Smooth muscle cell of the brain vasculature (primary cell): ENCODE results near the gene FOXJ1.

ENCODE experiments used
- DNase-seq: peaks from one replicate; pipeline ENCODE4 v3.0.0-alpha.2; 2012; ENCODE audit warnings: low read depth, low spot score

FOXJ1 gene

DNA sequence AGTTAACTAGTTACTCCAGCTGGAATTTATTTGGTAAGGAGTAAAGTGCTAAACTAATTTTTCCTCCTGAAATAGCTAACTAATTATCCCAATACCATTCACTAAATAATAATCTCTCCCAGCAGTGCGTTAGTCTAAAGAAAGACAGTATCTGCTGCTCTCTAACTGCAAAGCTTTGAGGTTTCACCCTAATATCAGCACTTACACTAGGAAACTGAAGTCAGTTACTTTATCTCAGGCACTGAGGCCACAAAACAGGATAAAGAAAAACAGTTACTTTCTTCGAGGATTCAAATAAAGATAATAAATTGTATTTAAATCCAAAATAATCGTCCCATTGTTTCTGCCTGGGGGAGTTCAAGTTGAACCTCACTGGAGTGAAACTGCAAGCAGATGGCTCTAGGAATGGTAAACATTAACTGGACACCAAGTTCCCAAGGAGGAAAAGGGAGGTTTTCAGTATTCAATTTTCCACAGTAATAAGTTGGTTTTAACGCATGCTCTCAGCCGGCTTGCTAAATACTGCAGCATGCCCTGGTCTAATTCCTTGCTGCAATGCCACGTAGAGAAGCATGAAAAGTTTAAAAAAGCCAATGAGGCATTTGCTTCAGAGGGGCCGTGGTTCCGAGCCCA, 20.0 kb upstream of the FOXJ1 start:
- no peak for DNase-seq

DNA sequence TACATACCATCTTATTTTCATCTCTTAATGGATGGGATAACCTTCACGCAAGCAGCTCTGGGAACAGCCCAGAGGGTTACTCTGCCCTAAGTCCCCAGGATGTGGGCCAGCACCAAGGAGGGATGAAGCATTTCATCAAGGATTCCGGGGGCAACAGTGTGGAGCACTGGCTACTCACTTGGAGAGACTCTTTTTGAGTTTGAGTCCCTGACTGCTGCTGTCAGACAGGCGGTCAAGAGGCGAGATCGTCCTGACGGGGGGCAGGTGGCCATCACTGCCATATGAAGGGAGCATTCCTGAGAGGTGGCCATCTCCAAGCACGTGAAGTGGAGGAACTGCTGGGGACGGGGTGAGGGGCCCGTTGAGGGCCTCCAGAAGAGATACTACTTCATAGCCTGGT, 18.1 kb upstream of the FOXJ1 start:
- DNase-seq, result no peak

DNA sequence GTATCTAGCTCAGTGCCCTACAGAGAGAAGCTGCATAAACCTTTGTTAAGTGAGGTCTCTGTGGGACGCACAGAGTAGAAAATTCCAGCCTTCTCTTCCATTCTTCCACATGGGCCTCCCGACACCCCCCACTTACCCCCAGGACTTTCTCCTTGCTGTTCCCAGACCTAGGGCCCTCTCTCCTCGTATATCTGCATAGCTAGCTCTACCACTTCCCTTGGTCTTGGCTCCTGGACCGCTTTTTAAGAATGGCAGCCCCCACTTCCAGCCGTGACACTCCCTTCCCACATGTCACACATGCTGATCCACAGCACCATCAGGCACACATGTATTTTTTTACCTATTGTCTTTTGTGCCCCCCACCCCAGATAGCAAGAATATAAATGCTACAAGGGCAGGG, 16.7 kb upstream of the FOXJ1 start:
- DNase-seq, result no peak

DNA sequence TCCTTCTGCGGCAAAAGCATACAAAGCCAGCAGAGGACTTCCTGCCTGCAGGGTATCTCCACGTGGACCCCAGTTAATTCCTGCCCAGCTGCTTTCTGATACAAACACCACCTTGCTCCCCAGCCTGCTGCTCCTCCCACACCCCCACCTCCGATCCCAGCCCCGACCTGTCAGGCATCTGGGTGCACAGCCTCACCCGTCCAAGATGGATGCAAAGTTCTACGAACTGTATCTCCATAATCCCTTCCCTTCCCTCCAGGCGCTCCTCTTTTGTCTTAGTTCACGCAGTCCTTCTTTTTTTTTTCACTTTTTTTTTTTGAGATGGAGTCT, 15.6 kb upstream of the FOXJ1 start:
- no peak for DNase-seq

DNA sequence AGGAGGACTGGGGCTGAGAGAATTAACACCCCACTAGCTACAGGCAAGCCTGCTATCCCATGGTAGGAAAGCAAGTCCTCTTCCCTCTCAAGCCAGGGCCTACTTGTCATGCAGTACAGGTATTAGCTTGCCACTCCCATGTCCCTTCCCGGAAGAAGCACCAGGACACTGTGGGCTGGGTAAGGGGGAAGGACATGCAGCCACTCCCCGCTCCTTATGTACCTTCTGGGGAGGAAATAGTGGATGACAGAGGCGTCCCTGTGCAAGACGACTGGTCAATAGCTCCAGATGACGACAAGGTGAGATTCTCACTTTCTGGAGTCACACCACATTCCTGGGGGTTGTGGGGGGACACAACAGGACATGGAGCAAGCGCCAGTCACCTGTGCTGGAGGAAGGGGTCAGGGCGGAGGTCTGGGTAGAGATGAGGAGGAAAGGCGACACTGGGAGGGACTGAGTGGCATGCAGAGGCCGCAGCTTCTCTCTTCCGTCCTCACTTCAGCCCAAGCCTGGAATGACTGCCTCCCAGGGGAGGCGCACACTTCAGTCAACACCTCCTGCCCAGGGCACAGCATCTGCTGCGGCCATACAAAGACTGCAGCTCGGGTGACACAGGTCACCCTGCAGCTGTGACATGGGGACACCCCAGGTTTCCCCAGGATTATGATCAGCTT, 15.1 kb upstream of the FOXJ1 start:
- DNase-seq, result no peak

DNA sequence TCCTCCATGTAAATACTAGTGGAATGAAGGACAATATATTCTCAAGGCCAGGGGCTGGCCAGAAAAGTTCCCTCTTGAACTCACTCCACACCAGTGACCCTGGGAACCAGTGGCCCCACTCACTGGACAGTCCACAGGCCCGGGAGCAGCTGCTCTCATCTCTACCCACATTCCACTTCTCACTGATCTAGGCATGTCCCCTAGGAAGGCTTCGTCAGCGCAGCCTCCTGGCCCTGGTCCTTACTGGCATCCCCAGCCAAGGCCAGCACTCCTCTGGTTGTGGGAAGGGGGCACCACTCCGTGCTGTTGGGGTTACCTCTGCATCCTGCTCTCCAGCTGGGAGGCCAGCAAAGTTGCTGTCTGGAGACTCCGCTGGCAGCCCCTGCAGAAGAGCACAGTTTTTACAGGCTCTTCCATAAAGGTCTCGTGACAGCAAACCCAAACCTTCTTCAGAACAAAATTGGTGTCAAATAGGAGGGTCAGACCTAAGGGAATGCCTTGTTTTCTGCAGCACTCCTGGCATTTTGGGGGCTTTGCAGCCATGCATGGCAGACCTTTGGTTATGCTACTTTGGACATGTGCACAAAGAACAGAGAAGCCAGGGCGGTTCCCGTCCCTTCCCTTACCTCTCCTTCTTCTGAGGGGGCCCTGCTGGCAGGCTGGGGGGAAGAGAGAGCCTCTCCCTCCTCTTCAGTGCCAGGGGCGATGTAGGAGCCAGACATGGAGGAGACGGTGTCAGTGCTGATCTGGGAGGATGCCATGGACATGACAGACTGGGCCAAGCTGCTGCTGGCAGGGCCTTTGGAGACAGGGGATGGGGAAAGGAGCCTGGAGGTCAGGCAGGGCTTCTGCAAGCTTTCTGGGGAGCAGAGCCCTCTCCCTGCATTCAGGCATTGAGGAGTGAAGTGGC, 14.1 kb upstream of the FOXJ1 start:
- DNase-seq, result no peak

DNA sequence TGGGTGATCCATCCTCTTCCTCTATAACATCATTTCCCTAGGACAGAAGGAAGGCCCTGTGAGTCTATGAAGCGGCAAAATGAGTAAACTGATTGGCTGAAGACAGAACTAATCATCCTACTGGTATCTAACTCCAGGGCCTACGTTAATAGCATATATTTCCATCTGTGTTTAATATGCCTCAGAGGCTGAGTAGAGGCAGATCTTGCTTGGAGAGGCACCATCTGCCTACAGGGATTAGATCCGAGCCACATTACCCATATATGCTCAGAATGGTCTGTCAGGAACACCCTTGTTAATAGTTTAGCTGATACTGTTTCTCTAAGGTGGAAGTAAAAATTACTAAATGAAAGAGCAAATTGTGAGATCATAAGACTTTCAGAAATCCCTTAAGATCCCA, 13.2 kb upstream of the FOXJ1 start:
- no peak for DNase-seq

DNA sequence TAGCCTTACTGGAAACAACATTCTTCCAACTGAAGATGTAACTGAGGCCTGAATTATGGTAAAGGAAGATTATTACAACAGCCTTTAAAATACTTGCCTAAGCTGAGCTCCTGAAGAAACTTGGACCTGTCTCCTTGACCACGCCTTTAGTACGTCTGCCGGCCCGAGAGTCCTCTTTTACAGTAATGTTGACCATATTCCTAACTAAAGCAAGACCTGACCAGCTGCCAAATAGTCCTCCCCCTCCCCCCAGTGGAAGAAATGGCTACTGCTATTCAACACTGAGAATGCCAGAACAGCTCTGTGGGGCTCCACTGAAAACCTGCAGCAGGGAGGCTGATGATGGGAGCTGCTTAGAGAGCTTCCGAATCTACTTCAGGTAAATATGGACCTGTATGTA, 12.6 kb upstream of the FOXJ1 start:
- no peak for DNase-seq

DNA sequence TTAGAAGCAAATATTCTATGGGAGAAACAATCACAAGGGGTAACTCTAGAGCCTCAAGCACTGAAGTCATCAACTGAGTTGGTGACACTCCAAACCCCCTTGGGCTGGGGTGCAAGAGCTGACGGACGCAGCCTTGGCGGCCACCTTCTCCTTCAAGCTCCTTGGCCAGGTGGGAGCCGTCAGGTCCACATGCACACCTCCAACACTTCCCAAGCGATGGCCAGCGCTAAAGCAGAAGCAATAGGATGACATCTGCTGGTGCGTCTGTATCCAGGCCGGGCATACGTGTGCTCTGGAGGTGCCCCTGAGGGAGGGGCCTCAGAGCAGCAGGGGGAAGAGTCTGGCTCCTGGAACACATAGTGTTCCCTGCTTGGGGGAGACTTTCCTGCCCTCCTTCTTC, 12.2 kb upstream of the FOXJ1 start:
- no peak for DNase-seq

DNA sequence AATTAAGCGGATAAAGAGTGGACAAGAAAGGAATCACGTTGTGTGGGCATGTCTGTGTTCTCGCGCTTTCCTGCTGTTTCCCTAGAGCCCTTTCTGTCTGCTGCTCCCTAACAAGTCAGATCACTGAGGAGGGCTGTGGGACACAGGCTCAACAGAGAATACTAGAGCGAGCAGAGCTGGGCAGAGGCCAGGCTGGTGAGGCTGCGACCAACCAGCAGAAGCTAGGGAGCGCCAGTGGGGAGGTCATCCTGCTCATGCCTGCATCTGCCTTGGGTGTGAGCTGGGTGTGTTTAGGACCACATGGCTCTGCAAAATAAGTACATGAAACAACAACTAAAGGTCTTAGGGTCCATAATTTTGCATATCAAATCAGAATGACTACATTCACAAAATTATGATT, 11.5 kb upstream of the FOXJ1 start:
- no peak for DNase-seq

DNA sequence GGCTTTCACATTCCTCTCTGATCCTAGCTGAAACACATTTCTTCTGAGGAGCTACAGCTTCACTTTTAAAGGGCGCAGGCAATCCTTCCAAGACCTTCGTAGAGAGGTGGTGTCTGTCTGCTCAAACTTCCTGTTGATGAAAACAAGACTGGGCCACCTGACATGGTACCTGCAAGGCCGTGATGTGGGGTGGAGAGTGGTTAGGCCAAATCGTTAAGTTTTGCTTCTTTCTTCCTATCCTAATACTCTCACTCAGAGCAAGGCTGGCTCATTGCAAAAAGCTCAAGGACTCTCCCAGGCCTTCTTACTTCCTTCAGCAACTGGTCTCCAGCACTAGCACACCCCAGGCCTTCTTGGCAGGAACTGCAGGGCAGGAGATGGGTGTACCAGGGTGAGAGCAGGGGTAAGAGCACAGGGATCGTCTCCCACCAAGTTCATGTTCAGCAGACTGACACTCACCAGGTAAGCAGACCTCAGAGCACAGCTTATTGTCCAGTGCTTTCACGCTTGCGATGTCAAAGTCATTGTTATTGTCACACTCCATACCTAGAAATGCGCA, 10.9 kb upstream of the FOXJ1 start:
- no peak for DNase-seq

DNA sequence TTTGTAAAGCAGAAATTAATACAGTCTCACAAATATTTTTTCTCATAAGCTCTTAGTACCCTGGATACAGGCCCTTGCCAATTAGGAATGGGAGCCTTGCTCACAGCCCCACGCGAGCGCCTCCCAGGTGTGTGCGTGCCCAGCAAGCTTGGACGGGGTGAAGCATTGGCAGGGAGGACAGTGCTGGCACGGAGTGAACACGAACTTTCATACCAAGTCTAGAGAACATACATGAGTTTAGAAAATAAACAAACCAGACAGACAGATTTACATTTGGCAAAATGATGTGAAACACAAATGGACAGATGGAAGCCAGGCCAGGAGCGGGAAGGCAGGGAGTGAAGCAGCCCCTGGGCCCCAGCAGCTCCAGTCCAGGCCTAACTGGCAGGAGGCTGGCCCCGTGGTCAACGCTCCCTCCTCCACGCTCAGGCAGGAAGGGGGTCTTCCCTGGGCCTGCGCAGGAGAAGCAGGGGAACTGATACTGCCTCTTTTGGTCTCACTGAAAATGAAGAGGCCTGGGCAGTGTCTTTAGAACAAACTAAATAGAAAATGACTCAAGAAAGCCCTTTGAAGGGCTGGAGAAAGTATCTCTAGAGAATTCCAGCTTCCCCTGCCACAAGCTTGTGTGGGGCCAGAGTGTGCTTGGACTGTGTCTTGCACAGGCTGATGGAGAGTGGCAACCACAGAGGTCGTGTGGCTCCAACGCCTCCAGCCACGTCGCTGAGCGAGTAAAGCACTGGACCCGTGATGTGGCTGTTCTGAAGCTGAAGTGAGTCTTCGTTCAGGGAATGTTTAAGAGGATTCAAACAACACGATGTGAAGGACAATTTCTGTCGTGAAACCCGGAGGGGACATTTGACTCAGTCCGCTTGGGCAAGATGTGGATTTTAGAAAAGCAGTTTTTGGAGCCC, 9.9 kb upstream of the FOXJ1 start:
- DNase-seq, result no peak

DNA sequence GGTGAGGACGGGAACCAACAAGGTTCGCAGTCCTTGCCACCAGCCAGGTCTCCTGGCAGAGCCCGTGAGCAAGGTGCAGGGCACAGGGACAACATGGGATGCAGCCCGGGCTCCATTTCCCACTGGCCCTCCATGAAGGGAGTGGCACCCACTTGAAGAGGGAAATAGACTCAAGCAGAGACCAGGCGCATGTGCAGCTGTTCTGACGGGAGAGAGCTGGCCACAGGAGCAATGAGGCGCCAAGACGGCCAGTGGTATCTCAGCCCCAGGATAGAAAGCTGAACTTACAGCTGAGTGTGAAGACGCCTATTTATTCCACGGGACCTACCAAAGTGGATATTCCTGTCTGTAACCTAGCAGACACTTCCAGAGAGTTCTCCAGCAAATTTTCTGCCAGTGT, 8.2 kb upstream of the FOXJ1 start:
- DNase-seq, result no peak

DNA sequence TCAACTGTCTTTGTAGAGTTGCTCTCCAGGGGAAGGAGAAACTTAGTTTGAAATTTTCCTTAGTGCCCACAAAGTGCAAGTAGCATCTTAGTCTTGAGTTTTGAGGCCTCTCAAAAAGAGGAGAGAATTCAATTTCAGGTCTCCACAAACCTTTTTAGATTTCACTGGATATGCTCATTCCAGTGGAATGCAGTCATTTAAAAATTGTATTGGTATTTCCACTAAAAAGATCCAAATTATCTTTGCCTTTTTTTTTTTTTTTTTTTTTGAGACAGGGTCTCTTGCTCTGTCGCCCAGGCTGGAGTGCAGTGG, 6.9 kb upstream of the FOXJ1 start:
- no peak for DNase-seq

DNA sequence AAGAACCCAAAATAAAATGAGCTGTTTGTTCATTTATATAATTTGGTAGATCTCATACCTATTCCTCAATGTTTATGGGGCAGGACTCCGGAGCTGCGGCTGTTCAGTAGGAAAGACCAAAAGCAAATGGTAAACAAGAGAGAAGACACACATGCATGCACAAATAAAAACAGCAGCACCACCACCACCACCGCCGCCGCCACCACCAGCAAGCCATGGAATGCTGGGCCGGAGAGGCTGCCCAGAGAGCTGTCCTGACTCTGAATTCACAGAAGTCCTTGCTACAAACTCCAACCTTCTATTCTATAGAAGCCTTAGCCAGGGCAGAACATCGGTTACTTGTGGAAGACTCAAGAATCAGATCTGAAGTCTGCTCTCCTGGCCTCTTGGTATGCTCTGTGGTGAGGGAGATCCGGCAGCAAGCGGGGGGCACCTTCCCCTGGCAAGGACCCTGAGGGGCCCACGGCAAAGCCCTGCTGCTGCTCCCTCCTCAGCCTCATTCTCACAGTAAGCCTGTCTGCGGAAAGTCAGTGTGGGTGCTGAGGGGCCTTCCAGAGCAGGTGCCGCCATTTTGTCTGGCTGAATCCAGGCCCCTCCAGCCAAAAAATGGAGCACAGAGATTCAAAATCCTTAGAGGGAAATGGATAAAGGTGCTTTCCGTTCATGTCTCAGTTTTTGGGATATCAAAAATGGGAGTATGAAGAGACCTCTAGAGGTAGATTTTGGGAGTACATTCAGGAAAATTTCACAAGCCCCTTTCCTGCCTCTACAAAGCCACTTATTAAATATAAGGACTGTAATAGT, 6.4 kb upstream of the FOXJ1 start:
- no peak for DNase-seq

DNA sequence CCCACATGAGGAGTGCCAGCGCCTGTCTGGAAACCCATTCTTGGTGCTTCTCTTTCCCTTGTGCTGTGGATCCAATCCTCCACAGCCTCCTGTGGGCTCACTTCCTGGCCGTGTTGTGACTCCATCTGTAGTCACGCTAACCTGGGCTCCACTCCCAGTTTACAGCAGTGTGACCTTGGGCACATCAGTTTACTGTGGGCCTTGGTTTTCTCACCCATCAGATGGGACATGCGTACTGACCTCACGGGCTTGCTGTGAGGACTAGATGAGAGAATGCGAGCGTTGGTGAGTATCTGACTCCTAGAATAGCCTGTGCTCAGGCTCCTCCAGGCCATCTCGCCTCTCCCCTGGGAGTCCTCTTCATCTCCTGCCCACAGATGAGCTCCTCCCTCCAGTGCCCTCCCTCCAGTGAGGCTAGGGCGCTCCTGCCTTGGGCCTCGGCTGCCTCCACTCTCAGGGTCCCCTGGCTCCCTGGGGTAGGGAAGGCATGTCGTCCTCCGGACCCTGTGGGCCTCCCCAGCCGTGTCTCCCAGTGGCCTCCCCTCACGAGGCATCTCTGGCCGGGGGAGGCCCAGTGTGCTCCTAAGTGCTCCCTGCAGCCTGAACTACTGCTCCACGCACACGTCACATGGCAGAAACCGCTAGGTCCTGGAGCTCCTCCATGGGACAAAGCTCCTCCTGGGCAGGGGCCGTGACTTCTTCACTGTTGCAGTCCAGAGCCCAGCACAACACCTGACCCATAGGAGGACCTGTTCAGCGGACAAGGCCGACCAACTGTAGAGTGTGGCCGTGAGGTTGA, 5.2 kb upstream of the FOXJ1 start:
- no peak for DNase-seq

DNA sequence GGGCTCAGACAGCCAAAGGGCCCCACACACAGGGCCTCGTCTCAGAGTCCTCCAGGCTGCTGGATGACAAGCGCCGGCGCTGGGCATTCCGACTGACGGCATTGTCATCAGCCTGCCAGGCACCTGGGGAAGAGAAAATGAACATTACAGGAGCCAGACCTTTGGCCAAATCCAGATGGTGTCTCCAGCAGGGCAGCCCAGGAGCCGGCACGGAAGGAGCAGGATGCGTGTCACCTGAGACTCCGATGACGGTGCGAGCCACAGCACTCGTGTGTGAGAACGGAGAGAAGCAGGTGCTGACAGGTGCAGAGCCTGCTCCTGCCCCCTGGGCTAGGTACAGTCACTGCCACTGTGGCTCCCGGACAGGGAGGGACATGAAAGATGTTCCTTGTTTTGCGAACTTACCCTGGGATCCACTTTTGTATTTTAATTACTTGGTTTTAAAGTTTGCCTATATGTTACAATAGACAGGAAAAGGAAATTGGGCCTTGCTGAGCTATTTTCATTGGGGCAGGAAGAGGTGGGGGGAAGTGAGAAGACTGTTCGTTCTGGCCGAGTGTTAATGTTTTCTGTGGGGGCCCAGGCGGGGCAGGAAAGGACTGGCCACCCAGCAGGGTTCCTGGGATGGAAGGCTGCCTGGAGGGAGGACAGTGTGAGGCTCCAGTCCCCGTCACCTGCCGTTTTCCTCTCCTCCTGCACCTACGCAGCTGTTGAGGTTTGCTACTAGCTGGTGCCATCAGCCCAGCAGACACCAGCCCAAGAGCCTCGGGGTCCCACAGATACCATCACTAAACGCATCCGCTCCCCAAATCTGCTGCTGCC, 4.4 kb upstream of the FOXJ1 start:
- no peak for DNase-seq

DNA sequence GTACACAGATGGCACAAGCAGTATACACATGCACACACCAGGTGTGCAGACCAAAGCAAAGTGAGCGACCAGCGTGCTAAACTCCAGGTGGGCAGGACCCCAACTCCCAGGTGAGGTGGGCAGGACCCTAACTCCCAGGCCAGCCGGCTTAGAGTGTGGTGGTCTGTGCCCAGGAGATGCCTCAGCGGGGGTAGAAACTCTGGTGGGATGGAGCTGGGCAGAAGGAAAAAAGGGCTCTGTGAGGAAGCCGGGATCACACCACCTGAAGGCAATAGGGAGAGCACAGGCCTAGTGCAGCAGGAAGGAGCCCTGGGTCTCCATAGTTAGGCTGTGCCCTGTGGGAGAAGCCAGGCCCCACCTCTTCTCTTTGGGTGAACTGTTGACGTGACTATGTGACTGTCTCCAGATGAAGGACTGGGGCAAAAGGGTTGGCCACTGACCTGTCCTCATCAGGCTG, 1.6 kb upstream of the FOXJ1 start:
- no peak for DNase-seq

DNA sequence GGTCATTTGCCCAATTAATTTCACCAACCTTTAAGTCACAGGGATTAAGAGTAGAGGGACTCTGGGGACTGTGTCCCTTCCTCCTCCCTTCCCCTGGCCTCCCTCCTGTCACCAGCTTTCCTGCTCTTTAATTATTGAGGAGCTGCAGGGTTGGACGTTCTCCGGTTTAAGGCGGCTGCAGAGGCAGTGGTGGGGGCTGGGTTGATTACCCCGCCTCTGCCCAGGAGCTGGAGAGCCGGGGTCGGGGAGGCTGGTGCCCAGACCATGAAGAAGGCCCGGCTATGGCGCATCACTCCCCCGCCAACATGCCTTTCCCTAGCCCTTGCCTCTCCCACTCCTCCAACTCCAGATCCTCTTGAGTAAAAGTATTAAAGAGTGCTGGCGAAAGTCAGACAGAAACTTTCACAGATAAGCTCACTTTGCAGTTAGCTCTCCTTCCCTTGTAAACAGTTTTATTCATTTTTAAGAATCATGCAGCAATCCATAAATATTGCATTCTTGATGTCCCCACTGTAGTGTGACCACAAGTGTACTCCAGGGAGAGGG, 1.1 kb upstream of the FOXJ1 start:
- DNase-seq, result no peak
